NCI-H82 (cell line): ENCODE measurements around the gene ARHGEF16.

ENCODE experiments used
- DNase-seq: peaks from one replicate; lab custom pipeline; 2025; lab: John Stamatoyannopoulos, UW

ARHGEF16 gene

GRCh38 chr1:3502641-3503524 lies 48.4 kb downstream of the ARHGEF16 start:
- no peak for DNase-seq

- no peak for DNase-seq
Observed at GRCh38 chr1:3503525-3503886, 49.0 kb downstream of the ARHGEF16 start.

- DNase-seq: no peak
Observed at GRCh38 chr1:3504151-3504821, 49.8 kb downstream of the ARHGEF16 start.

- DNase-seq: no peak
Observed at GRCh38 chr1:3504822-3505153, 50.3 kb downstream of the ARHGEF16 start.

GRCh38 chr1:3505161-3505560 lies 50.7 kb downstream of the ARHGEF16 start:
- no peak for DNase-seq

- DNase-seq: no peak
Observed at GRCh38 chr1:3506041-3506440, 51.6 kb downstream of the ARHGEF16 start.

GRCh38 chr1:3506943-3507342 lies 52.5 kb downstream of the ARHGEF16 start:
- no peak for DNase-seq

- DNase-seq: no peak
Observed at GRCh38 chr1:3507636-3508275, 53.3 kb downstream of the ARHGEF16 start.

GRCh38 chr1:3508757-3509415 lies 54.4 kb downstream of the ARHGEF16 start:
- DNase-seq: no peak

GRCh38 chr1:3509721-3510120 lies 55.3 kb downstream of the ARHGEF16 start:
- no peak for DNase-seq

GRCh38 chr1:3510136-3510955 lies 55.9 kb downstream of the ARHGEF16 start:
- DNase-seq: no peak

- no peak for DNase-seq
Observed at GRCh38 chr1:3510956-3511250, 56.4 kb downstream of the ARHGEF16 start.

- DNase-seq: no peak
Observed at GRCh38 chr1:3511306-3511705, 56.8 kb downstream of the ARHGEF16 start.

GRCh38 chr1:3511856-3512255 lies 57.4 kb downstream of the ARHGEF16 start:
- DNase-seq: no peak

GRCh38 chr1:3514404-3514803 lies 59.9 kb downstream of the ARHGEF16 start:
- DNase-seq: no peak

- DNase-seq: no peak
Observed at GRCh38 chr1:3515272-3515671, 60.8 kb downstream of the ARHGEF16 start.

- no peak for DNase-seq
Observed at GRCh38 chr1:3515774-3516480, 61.5 kb downstream of the ARHGEF16 start.

GRCh38 chr1:3516481-3516869 lies 62.0 kb downstream of the ARHGEF16 start:
- no peak for DNase-seq

GRCh38 chr1:3516911-3517675 lies 62.6 kb downstream of the ARHGEF16 start:
- DNase-seq: no peak

- DNase-seq: no peak
Observed at GRCh38 chr1:3518256-3518655, 63.8 kb downstream of the ARHGEF16 start.

GRCh38 chr1:3518756-3519155 lies 64.3 kb downstream of the ARHGEF16 start:
- DNase-seq: no peak
